HCT116 (cell line): Measurements from ENCODE around the gene CLDN9.

ENCODE experiments used
- CBX3 ChIP-seq: IDR thresholded peaks from 2 replicates; pipeline ENCODE4 v1.6.1; 2012; ENCODE audit warnings: low read depth
- CEBPB ChIP-seq: IDR thresholded peaks from 2 replicates; pipeline ENCODE4 v1.6.1; 2012; ENCODE audit warnings: low read depth
- EZH2 ChIP-seq: fragments of 200-600 bp; sonication (generic); IDR thresholded peaks from 2 replicates; pipeline ENCODE4 v1.6.1; 2017; ENCODE audit warnings: antibody characterized with exemption, mixed run types
- JUND ChIP-seq: IDR thresholded peaks from 2 replicates; pipeline ENCODE4 v1.6.1; 2012
- POLR2A ChIP-seq: IDR thresholded peaks from 2 replicates; pipeline ENCODE4 v1.7.0; 2011; ENCODE audit warnings: borderline replicate concordance; ENCODE audit not compliant: insufficient read depth, insufficient read length; ENCODE audit errors: extremely low read depth
- POLR2AphosphoS5 ChIP-seq: IDR thresholded peaks from 2 replicates; pipeline ENCODE4 v1.6.1; 2011; ENCODE audit warnings: mild to moderate bottlenecking, low read depth, low read length, moderate library complexity
- SP1 ChIP-seq: IDR thresholded peaks from 2 replicates; pipeline ENCODE4 v1.6.1; 2012; ENCODE audit warnings: low read depth
- SRF ChIP-seq: IDR thresholded peaks from 2 replicates; pipeline ENCODE4 v1.6.1; 2012; ENCODE audit warnings: low read depth
- TCF7L2 ChIP-seq: IDR thresholded peaks from 2 replicates; pipeline ENCODE4 v1.7.0; 2011; ENCODE audit warnings: borderline replicate concordance, inconsistent platforms; ENCODE audit not compliant: insufficient read depth, insufficient read length; ENCODE audit errors: extremely low read depth
- ZFX ChIP-seq: fragments of 450-650 bp; IDR thresholded peaks from 2 replicates; pipeline ENCODE4 v1.6.1; 2017
- ZNF274 ChIP-seq: fragments of 200-500 bp; sonication (Bioruptor generic); IDR thresholded peaks from 2 replicates; pipeline ENCODE4 v1.6.1; 2014; ENCODE audit warnings: mild to moderate bottlenecking, low read depth, low read length, inconsistent platforms
- TF ChIP-seq, protein P1 (sequence below): IDR thresholded peaks from 2 replicates; pipeline ENCODE4 v1.6.1; 2012
- TF ChIP-seq, protein P2 (sequence below): IDR thresholded peaks from 2 replicates; pipeline ENCODE4 v1.6.1; 2012; ENCODE audit warnings: low read depth
- TF ChIP-seq, protein P3 (sequence below), 3 experiments: fragments of 200-600 bp in 1 of 3; sonication (generic) in 1 of 3; IDR thresholded peaks in 2 of 3; conservative IDR thresholded peaks in 1 of 3; 2 replicates each; pipeline ENCODE4 v1.5.1; 2012 to 2017; ENCODE audit warnings: low read depth in 2 of 3, low read length in 2 of 3, antibody characterized with exemption in 1 of 3, borderline replicate concordance in 1 of 3, control low read depth in 1 of 3, mild to moderate bottlenecking in 1 of 3, mixed read lengths in 1 of 3, mixed run types in 1 of 3, moderate library complexity in 1 of 3; ENCODE audit not compliant: insufficient read depth in 1 of 3

DNA sequence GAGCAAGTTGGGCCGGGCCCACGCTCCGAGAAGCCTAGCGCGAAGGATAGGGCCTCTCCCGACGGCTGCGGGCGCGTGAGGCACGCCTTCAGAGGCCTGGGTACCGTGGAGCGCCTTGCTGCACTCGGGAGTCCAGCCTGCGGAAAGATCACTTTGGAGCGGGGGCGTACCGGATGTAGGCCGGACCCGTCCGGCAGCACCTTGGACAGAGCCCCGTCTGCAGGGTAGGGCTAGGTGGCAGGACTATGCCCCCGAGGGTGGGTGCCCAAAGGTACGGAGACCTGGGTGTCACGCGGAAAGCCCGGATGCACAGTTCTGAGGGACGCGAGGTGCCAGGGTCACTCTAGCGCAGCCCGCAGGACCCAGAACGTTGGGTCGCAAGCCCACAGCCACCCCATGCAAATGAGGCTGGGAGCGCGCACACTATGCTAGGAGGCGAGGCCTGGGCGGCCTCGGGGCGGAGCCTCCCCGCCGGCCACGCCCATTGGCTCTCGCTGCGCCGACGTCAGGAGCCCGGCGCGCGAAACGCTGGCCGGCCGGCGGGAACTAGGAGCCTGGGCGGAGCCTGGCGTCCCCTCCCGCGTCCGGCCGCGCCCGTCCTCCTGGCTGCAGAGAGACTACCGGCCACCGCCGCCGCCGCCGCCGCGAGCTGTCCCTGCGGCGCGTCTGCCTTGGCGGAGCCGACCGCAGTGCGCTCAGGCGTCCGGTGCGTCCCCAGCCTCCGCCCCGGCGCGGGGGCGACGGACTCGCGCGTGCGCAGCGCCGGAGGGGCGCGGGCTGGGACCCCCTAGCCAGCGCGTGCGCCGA, 43.8 kb upstream of the CLDN9 start, which contains the start of gene PAQR4:
- TF ChIP-seq, protein P1, sequence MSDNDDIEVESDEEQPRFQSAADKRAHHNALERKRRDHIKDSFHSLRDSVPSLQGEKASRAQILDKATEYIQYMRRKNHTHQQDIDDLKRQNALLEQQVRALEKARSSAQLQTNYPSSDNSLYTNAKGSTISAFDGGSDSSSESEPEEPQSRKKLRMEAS, result no peak
- TF ChIP-seq, protein P2, sequence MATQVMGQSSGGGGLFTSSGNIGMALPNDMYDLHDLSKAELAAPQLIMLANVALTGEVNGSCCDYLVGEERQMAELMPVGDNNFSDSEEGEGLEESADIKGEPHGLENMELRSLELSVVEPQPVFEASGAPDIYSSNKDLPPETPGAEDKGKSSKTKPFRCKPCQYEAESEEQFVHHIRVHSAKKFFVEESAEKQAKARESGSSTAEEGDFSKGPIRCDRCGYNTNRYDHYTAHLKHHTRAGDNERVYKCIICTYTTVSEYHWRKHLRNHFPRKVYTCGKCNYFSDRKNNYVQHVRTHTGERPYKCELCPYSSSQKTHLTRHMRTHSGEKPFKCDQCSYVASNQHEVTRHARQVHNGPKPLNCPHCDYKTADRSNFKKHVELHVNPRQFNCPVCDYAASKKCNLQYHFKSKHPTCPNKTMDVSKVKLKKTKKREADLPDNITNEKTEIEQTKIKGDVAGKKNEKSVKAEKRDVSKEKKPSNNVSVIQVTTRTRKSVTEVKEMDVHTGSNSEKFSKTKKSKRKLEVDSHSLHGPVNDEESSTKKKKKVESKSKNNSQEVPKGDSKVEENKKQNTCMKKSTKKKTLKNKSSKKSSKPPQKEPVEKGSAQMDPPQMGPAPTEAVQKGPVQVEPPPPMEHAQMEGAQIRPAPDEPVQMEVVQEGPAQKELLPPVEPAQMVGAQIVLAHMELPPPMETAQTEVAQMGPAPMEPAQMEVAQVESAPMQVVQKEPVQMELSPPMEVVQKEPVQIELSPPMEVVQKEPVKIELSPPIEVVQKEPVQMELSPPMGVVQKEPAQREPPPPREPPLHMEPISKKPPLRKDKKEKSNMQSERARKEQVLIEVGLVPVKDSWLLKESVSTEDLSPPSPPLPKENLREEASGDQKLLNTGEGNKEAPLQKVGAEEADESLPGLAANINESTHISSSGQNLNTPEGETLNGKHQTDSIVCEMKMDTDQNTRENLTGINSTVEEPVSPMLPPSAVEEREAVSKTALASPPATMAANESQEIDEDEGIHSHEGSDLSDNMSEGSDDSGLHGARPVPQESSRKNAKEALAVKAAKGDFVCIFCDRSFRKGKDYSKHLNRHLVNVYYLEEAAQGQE, result no peak
- TF ChIP-seq, protein P3, sequence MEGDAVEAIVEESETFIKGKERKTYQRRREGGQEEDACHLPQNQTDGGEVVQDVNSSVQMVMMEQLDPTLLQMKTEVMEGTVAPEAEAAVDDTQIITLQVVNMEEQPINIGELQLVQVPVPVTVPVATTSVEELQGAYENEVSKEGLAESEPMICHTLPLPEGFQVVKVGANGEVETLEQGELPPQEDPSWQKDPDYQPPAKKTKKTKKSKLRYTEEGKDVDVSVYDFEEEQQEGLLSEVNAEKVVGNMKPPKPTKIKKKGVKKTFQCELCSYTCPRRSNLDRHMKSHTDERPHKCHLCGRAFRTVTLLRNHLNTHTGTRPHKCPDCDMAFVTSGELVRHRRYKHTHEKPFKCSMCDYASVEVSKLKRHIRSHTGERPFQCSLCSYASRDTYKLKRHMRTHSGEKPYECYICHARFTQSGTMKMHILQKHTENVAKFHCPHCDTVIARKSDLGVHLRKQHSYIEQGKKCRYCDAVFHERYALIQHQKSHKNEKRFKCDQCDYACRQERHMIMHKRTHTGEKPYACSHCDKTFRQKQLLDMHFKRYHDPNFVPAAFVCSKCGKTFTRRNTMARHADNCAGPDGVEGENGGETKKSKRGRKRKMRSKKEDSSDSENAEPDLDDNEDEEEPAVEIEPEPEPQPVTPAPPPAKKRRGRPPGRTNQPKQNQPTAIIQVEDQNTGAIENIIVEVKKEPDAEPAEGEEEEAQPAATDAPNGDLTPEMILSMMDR (IDR thresholded peaks at IDR 0.05 in 2 of 3, conservative IDR thresholded peaks at IDR 0.05 in 1 of 3; ENCODE audit: borderline replicate concordance in 1 of 3, insufficient read depth in 1 of 3, low read depth in 2 of 3, low read length in 2 of 3), result no peak
- TF ChIP-seq POLR2AphosphoS5 (peak; percentile 66; the same call in 1 of the 2 replicates), SP1 (no peak), CBX3 (no peak), TCF7L2 (peak; percentile 23), EZH2 (no peak), POLR2A (peak; percentile 25), CEBPB (no peak), ZNF274 (no peak), JUND (no peak), SRF (no peak), ZFX (peak; percentile 53)
